Left forelimb (tissue), 1 donor: ENCODE results near the gene MAGI1.

ENCODE experiments used
- DNase-seq: peaks from one replicate; pipeline ENCODE4 v3.0.0-alpha.2; 2018; ENCODE audit warnings: low spot score

MAGI1 gene

GRCh38 chr3:65481085-65481484, 557.6 kb downstream of the MAGI1 start:
- DNase-seq = no peak

- DNase-seq = no peak
Observed at GRCh38 chr3:65479990-65480389, 558.7 kb downstream of the MAGI1 start.

- no peak for DNase-seq
Observed at GRCh38 chr3:65478551-65479500, 559.9 kb downstream of the MAGI1 start.

DNA sequence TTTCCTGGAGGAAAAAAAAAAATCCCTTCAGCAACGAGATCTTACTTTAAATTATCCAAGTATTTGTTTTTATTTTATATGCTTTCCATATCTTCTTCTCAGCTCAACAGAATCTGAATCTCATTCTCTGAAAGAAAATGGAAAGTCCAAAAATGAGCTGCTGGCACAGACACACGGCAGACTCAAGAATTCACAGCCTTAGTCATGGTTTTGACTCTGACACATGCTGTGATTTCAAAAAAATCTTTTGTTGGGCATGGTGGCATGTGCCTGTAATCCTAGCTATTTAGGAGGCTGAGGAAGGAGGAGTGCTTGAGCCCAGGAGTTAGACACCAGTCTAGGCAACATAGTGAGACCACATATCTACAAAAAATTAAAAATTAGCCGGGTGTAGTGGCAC, 565.0 kb downstream of the MAGI1 start:
- no peak for DNase-seq

DNA sequence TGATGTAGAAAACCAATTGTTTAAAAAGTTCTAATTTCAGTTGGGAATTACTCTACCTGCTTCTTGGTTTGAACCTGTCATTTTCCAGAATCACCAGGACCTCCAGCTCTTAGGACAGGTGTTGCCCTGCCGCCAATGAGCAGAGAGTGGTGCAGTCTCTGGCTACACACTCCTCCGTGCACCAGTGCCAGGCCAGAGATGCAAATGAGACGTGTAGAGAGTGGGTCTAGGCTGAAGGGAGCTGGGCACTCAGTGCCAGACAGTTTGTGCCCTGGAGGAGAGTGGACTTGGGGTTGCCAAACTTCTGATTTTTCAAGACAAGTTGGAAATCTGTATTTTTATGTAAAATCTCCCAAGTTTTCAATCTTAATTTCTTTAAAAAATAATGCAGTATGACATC, 566.2 kb downstream of the MAGI1 start:
- no peak for DNase-seq

DNA sequence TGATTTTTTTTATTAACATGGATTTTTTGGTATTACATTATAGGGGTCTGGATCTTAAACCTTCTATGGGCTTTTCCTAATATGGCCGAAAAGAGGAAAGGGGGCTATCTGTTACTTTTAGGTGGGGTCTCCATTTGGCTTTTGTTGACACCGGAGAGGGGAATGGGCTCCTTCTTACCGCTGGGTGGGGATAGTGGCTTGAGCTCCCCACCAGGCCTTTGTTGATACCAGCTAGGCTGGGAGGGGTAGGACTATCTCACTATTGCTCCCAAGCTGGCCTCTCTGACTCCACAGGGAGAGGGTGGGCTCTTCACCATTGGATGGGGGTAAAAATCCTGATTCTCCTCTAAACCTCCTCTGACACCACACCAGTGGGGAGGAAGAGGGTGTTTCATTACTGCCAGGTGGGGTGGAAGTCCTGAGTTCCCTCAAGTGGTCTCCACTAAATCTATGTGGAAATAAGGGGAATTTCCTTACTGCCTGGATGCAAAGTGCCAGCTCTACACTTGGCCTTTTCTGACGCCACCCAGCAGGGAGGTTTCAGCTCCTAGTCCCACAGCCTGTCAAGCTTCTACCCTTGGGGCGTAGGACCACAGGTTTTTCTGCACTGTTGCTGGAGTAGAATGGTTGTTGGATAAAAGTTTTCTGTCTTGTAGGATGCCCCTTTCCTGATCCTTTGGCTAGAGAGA, 572.3 kb downstream of the MAGI1 start:
- DNase-seq = no peak

- DNase-seq = no peak
Observed at GRCh38 chr3:65449841-65450428, 588.8 kb downstream of the MAGI1 start.

GRCh38 chr3:65448120-65448519, 590.6 kb downstream of the MAGI1 start:
- DNase-seq = no peak

DNA sequence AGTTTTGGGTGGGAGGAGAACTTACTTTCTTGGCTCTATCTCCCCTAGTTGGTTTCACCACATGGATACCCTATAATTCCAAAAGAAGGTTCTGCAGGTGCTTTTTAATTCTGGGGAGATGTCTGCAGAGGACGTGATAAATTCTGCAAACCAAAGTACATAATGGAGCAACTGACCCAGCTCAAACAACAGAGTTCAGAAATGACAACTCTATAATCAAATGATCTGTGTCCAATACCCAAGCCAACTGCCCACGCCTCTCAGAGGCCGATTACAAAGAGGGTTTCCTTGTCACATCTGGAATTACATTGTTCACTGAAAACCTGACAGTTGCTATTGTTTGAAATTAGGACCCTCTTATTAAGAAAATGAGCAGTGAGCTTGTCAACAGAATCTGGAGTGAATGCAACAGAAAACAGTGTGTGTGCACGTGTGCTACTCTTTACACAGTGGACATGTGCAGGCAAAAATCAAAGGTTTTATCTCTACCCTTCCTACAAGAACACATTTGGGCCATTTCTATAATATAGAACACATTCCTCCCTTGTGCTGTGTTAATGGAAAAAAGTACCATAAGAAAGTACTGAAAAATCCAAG, 593.0 kb downstream of the MAGI1 start:
- DNase-seq = no peak

GRCh38 chr3:65444447-65444815, 594.3 kb downstream of the MAGI1 start:
- DNase-seq = no peak

DNA sequence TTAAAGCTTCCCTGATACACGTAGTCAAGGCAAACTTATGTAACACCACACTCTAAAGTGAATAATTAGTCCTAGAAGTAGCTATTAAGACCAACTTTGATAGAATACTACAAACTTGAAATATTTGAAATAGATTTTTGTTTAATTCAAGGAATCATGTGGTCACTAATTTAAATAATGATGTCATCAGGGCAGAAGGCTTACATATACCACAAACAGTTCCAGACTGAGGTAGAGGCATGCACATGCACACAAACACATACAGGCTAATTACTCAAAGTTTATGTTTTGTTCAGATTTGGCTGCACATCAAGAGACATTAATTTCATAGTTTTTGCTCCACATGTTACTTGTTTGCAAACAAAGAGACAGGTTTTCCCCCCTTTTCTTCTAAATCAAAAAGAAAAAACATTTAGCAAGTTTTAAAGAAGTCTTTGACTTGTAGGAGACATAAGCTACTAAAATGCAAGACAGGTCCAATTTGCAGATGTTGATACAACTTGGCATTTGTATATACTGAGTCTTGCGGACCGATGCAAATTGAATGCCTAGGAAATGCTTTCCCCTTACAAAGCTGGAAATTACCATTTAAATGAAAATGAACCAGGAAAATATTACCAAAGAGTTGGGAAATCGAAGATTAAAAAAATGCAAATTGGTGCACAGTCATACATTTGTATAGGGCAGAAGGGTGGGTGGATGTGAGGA, 594.8 kb downstream of the MAGI1 start:
- no peak for DNase-seq

DNA sequence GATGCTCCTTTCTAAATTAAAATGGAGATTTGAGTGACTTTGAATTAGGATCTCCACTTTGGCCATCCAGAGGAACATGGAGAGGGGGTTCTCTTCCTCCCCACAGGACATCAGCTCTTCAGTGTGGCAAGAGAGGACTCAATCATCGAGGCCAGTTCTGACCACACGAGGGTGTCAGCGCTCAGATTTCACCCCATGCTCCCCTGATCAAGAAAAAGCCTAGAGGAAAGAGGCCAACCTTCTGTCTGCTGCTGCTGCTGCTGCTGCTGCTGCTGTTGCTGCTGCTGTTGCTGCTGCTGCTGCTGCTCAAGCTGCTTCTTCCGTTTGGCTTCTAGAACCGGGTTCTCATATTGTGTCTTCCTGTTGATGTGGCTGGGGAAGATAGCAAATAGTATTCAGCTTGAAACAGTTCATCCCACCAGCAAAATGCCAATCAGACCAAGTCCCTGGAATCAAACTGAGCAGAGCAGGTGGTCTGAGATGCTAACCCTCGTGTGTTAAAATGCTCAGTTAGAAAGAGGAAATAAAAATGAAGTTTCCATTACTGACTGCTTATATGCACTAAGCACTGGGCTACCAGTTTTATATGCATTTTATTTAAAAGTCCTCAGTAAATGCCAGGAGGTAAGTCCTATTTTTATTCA, 599.0 kb downstream of the MAGI1 start:
- peak; percentile 71 for DNase-seq

DNA sequence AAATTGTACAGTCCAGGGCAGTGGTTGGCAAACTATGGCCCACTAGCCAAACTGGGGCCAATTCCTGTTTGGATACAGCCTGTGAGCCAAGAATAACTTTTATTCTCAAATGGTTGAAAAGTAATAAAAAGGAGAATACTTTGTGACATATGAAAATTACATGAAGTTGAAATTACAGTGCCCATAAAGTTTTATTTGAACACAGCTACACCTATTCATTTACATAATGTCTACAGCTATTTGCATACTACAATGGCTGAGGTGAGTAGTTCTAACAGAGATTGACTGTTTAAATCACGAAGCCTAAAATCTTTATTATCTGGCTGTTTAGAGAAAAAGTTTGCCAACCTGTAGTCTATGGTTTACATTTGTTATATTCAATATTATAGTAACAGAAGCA, 600.1 kb downstream of the MAGI1 start:
- no peak for DNase-seq

- DNase-seq = no peak
Observed at GRCh38 chr3:65438096-65438495, 600.6 kb downstream of the MAGI1 start.

DNA sequence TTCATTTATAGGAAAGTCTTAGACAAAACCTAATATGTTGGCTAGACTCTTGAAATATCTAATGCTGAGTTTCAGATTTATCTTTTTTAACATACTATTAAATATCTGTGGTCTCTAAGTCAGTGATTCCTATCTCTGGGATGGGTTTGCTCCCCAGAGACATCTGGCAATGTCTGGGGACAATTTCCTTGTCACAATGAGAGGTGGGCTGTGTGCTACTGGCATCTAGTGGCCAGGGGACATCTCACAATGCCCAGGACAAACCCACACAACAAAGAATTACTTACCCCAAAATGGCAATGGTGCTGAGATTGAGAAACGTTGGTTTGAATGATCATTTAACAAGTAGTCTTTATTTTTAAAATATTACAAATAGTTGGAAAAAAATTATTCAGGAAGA, 602.1 kb downstream of the MAGI1 start:
- DNase-seq = no peak

DNA sequence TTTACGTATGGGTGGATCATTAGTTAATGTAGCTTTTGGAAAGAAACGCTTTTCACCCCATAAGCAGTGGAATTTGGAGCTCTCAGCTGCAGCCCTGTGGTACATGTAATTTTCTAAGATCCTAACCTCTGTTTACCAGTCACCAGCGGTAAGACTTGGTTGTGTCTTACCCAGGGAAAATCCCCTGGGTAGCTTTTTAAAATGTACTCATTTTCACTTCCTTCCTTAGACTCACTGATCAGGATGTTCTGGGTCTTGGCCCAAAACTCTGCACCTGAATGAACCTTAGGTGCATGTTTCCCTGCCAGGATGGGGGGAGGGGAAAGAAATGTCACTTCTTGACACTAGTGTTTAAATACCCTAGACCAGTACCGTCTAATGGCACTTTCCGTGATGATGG, 605.2 kb downstream of the MAGI1 start:
- no peak for DNase-seq

- no peak for DNase-seq
Observed at GRCh38 chr3:65432388-65433003, 606.2 kb downstream of the MAGI1 start.

GRCh38 chr3:65425880-65426279, 612.8 kb downstream of the MAGI1 start:
- no peak for DNase-seq

- no peak for DNase-seq
Observed at GRCh38 chr3:65422154-65422553, 616.6 kb downstream of the MAGI1 start.

- no peak for DNase-seq
Observed at GRCh38 chr3:65419233-65419632, 619.5 kb downstream of the MAGI1 start.

- DNase-seq = no peak
Observed at GRCh38 chr3:65413891-65414290, 624.8 kb downstream of the MAGI1 start.
